ENCODE measurements around the gene UBASH3B.
"Not testable (repeated sequence)": the region's sequence is repeated elsewhere in the genome, so short reads cannot be mapped to it uniquely, and the experiment has no call there.

The UBASH3B gene

GRCh38 chr11:122717264-122717867, 61.8 kb downstream of the UBASH3B start:
- no peak overlapping the region for H3K4me3 ChIP-seq (ENCODE audit: low read length)
- TF ChIP-seq ZNF274 (IDR thresholded peaks at IDR 0.05; ENCODE audit: low read depth, low read length) = no peak

- no peak for TF ChIP-seq ZNF274 (IDR thresholded peaks at IDR 0.05; ENCODE audit: low read depth, low read length)
- H3K4me3 ChIP-seq (ENCODE audit: low read length) = no peak overlapping the region
These were observed 64.8 kb downstream of the UBASH3B start for GRCh38 chr11:122720107-122720881.

DNA sequence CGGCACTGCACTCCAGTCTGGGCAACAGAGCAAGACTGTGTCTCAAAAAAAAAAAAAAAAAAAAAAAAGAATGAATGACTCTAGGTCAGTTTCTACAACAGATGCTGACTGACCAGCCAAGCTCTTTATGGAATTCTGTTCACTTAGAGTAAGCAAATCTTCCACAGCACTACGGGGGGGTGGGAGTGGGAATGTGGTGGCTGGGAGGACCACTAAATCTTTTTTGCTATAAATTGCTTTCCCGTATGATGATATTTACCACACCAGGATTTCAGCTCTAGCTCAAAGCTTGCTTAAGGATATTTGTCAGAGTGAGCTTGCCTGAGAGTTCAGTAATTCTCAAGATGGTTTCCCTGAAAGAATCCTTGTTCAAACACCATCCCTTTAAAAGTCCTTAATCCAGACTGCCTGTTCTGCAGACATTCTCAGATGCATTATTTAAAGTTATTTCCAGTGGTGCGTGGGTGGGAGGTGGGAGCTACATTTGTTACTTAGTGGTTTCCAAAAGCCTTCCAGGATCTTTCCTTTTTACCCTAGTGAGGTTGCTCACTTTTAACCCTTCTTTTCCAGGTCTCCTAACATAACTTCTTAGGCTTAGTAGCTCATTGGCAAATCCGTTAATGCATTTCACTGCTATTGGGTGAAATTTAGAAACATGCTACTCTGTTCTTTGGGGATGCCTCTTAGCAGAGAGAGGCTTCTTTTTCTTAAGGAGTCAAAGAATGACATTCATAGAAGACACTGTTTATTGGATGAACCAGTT, 65.9 kb downstream of the UBASH3B start:
- TF ChIP-seq ZNF274 (IDR thresholded peaks at IDR 0.05; ENCODE audit: low read depth, low read length) = no peak
- H3K4me3 ChIP-seq (ENCODE audit: low read length) = no peak overlapping the region

GRCh38 chr11:122721964-122722266, 66.4 kb downstream of the UBASH3B start:
- H3K4me3 ChIP-seq (ENCODE audit: low read length) = no peak overlapping the region
- TF ChIP-seq ZNF274 (IDR thresholded peaks at IDR 0.05; ENCODE audit: low read depth, low read length) = no peak

DNA sequence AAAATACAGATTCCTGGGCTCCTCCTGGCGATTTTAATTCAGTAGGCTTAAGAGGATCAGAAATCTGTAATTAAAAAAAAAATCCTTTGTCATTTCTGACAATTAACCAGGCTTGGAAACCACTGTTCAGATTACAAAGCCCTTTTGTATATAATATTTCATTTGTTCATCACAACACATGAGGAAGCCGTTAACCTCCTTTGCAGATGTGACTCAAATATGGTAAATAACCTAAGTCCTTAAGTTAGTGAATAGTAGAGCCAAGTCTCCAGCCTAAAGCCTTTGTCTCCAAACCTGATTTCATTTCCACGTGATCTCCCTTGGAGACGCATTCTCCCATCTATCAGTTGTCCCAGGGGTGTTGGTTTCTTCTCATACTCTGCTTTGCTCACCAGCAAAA, 67.6 kb downstream of the UBASH3B start:
- no peak overlapping the region for H3K4me3 ChIP-seq (ENCODE audit: low read length)
- TF ChIP-seq ZNF274 (IDR thresholded peaks at IDR 0.05; ENCODE audit: low read depth, low read length) = no peak

- TF ChIP-seq ZNF274 (IDR thresholded peaks at IDR 0.05; ENCODE audit: low read depth, low read length) = no peak
- H3K4me3 ChIP-seq (ENCODE audit: low read length) = no peak overlapping the region
These were observed 68.1 kb downstream of the UBASH3B start for GRCh38 chr11:122723576-122723975.

DNA sequence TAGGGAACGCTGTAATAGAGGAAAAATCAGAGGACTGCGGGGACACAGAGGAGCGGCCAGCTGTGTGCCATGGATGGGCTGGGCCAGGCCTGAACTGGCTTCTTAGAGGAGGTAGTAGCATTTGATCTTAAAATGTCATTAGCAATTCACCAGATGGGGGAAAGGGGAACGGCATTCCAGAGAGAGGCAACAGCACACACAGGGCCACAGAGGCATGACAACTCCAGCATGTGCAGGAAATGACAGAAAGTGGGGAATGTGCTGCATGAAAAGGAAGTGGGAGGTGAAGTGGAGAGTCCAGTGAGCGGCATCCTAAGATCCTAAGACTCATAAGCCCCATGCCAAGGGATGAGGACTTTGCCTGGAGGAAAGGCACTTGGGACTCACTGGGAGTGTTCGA, 69.0 kb downstream of the UBASH3B start:
- TF ChIP-seq ZNF274 (IDR thresholded peaks at IDR 0.05; ENCODE audit: low read depth, low read length) = no peak
- H3K4me3 ChIP-seq (ENCODE audit: low read length) = no peak overlapping the region

GRCh38 chr11:122726028-122726427, 70.5 kb downstream of the UBASH3B start:
- no peak overlapping the region for H3K4me3 ChIP-seq (ENCODE audit: low read length)
- TF ChIP-seq ZNF274 (IDR thresholded peaks at IDR 0.05; ENCODE audit: low read depth, low read length) = no peak

- no peak for TF ChIP-seq ZNF274 (IDR thresholded peaks at IDR 0.05; ENCODE audit: low read depth, low read length)
- peak overlapping the region; percentile 9; the same call in 1 of the 2 replicates for H3K4me3 ChIP-seq (ENCODE audit: low read length)
These were observed 71.8 kb downstream of the UBASH3B start for GRCh38 chr11:122727101-122727929.

DNA sequence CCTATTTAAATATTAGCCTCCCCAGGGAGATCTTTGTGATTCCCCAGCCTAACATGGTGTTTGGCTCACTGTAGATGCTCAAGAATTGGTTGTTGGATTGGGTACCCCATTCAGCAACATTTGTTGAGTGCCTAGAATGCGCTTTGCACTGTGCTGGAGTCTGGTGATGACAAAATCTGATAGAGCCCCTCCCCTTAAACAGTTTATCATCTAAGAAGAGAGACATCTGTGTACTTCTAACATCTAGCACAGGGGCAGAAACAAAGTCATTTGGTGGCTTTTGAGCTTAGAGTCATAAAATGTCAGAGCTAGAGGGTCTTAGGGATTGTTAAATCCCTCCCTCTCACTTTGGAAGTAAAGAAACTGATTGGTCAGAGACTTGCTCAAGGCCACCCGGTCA, 73.0 kb downstream of the UBASH3B start:
- no peak overlapping the region for H3K4me3 ChIP-seq (ENCODE audit: low read length)
- no peak for TF ChIP-seq ZNF274 (IDR thresholded peaks at IDR 0.05; ENCODE audit: low read depth, low read length)

DNA sequence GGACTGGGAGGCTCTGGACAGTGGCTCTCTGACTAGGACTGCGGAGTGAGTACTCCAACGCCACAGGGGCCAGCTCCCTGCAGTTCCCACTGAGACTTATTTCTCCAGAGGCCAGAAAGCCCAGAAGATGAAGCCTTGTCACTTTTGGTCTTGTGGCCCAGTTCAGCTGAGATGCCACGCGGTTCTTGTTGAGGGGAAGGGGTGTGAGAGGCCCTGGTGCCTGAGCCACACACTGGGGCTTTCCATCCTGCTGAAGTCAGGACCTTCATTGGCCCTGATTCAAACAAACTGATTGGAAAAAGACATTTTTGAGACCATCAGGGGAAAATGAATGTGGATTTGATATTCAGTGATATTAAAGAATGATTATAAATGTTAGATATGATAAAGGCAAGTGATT, 73.6 kb downstream of the UBASH3B start:
- TF ChIP-seq ZNF274 (IDR thresholded peaks at IDR 0.05; ENCODE audit: low read depth, low read length) = no peak
- H3K4me3 ChIP-seq (ENCODE audit: low read length) = no peak overlapping the region

DNA sequence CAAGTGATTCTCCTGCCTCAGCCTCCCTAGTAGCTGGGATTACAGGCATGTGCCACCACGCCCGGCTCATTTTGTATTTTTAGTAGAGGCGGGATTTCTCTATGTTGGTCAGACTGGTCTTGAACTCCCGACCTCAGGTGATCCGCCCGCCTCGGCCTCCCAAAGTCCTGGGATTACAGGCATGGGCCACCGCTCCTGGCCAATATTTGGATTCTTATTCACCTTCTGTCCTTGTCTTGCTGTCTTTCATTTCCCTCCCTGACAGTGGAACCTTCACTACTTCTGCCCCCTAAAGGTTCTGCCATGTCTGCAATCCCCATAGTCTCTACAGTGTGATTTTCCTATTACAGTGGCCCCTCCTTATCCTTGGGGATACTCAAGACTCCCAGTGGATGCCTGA, 75.2 kb downstream of the UBASH3B start:
- not testable (repeated sequence) for H3K4me3 ChIP-seq (ENCODE audit: low read length)

DNA sequence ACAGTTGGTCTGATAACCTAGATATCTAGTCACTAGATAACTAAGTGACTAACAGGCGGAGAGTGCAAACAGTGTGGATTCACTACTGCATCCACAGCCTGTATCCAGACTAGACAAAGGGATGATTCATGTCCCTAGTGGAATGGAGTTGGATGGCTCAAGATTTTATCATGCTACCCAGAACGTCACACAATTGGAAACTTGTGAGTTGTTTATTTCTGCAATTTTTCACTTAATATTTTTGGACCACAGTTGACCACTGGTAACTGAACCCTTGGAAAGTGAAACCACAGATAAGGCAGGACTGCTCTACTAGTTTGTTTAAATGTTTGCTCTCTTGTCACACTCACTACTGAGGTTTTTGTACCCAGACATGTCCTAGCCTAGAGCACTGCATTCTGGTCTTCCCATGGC, 76.0 kb downstream of the UBASH3B start:
- no peak overlapping the region for H3K4me3 ChIP-seq (ENCODE audit: low read length)
- no peak for TF ChIP-seq ZNF274 (IDR thresholded peaks at IDR 0.05; ENCODE audit: low read depth, low read length)
